Measurements from ENCODE around the gene DUSP1.

- TF ChIP-seq CTCF (conservative IDR thresholded peaks at IDR 0.05; ENCODE audit: low read depth, low read length): no peak
- TF ChIP-seq EZH2phosphoT487 (IDR thresholded peaks at IDR 0.05; ENCODE audit: borderline replicate concordance, low read length): no peak
- TF ChIP-seq EZH2 (IDR thresholded peaks at IDR 0.05; ENCODE audit: low read length, unreplicated experiment): no peak
These were observed 27.7 kb downstream of the DUSP1 start for GRCh38 chr5:172743112-172743959.

Data from PC-3 (cell line).